Peyer's patch (tissue), 4 donors: ENCODE results near the gene NUCKS1. TPM values are rescaled to one million over a fixed set of nuclear protein-coding genes. Genes with fewer than 3 reads are reported as not detected.
A peak's percentile ranks its signal among the peaks of the same experiment; 100 is the strongest.

Experiments
- DNase-seq, 3 donors: peaks; one replicate each; pipeline ENCODE4 v3.0.0-alpha.2; 2017 to 2019
- H3K27ac ChIP-seq, 4 donors: fragments of 200-600 bp; sonication (generic); one replicate each; pipeline ENCODE4 v1.5.1; 2016 to 2019
- H3K27me3 ChIP-seq, 2 donors: fragments of 200-600 bp; sonication (generic); one replicate each; pipeline ENCODE4 v1.5.1; 2019
- H3K36me3 ChIP-seq, 3 donors: fragments of 200-600 bp; sonication (generic); one replicate each; pipeline ENCODE4 v1.5.1; 2016 to 2019
- H3K4me1 ChIP-seq, 4 donors: fragments of 200-600 bp; sonication (generic); one replicate each; pipeline ENCODE4 v1.5.1; 2016 to 2019
- H3K4me3 ChIP-seq, 4 donors: fragments of 200-600 bp; sonication (generic); 1 replicate in 3 of 4; 2 replicates in 1 of 4; pipeline ENCODE4 v1.5.1; 2016 to 2019; ENCODE audit warnings: mild to moderate bottlenecking in 1 of 4
- H3K9me3 ChIP-seq, 4 donors: fragments of 200-600 bp; sonication (generic); one replicate each; pipeline ENCODE4 v1.5.1; 2016 to 2019; ENCODE audit warnings: mild to moderate bottlenecking in 1 of 4
- CTCF ChIP-seq, 6 experiments: fragments of 450-650 bp in 4 of 6; fragments of 200-600 bp in 2 of 6; sonication (generic) in 1 of 6; IDR thresholded peaks; one replicate each; pipeline ENCODE4 v1.5.1; 2017 to 2019; ENCODE audit warnings: antibody characterized with exemption in 6 of 6, mild to moderate bottlenecking in 3 of 6, moderate library complexity in 1 of 6
- POLR2A ChIP-seq, 2 donors: fragments of 450-650 bp; IDR thresholded peaks; one replicate each; pipeline ENCODE4 v1.5.1; 2017; ENCODE audit warnings: antibody characterized with exemption in 2 of 2, mild to moderate bottlenecking in 2 of 2, moderate library complexity in 2 of 2
- total RNA-seq, 4 donors: library from RNA; depleted of rRNA; stranded (reverse); fragments of >200 nt; gene quantifications; one replicate each; pipeline ENCODE4 v1.1.0, GENCODE V29; 2016

NUCKS1 gene
- total RNA-seq, 4 donors from 2014 or later = 21.1 to 64.5 (median 41.5) TPM

DNA sequence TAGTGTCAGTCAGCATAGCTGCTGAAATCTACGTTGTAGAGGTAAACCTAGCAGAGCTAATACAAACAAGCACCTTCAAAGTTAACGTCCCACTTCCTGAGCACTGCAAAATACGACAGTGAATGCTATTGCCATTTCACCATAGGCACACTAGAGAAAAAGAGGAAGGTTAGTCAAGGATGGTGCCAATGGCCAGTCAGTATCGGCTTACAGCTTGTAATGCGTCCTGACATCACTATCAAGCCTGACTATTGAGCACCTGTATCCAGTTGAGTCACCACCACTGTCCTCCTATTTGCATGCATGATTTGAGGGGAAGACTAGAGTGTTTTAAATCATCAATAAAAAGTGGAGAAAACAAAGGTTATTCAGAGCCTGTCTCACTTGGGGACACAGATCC is 34.4 kb downstream of the NUCKS1 start:
- Histone ChIP-seq H3K27ac (no peak overlapping the region), H3K9me3 (no peaks in the 10 kb centered on the region), H3K36me3 (peaks cover 0 to 51% (median 0%) of the 10 kb centered on the region in 3 donors), H3K4me1 (no peaks in the 10 kb centered on the region), H3K27me3 (no peaks in the 10 kb centered on the region), H3K4me3 (no peak overlapping the region)
- TF ChIP-seq CTCF (IDR thresholded peaks at IDR 0.05) (no peak), POLR2A (IDR thresholded peaks at IDR 0.05) (no peak)
- no peak for DNase-seq

GRCh38 chr1:205714906-205715246 is 35.1 kb downstream of the NUCKS1 start:
- no peak for DNase-seq
- H3K36me3 ChIP-seq = peaks cover 0 to 44% (median 0%) of the 10 kb centered on the region in 3 donors
- no peak overlapping the region for H3K27ac ChIP-seq
- no peak for TF ChIP-seq POLR2A (IDR thresholded peaks at IDR 0.05)
- H3K4me1 ChIP-seq = no peaks in the 10 kb centered on the region
- no peaks in the 10 kb centered on the region for H3K9me3 ChIP-seq
- H3K4me3 ChIP-seq = no peak overlapping the region
- no peaks in the 10 kb centered on the region for H3K27me3 ChIP-seq

- TF ChIP-seq POLR2A (IDR thresholded peaks at IDR 0.05) (no peak), CTCF (IDR thresholded peaks at IDR 0.05) (no peak)
- no peak overlapping the region for H3K4me3 ChIP-seq
- H3K27me3 ChIP-seq = no peaks in the 10 kb centered on the region
- no peak for DNase-seq
- H3K27ac ChIP-seq = no peak overlapping the region
- H3K36me3 ChIP-seq = peaks cover 0 to 38% (median 0%) of the 10 kb centered on the region in 3 donors
- H3K4me1 ChIP-seq = no peaks in the 10 kb centered on the region
- H3K9me3 ChIP-seq = no peaks in the 10 kb centered on the region
Observed at GRCh38 chr1:205714190-205714905, 35.6 kb downstream of the NUCKS1 start.

DNA sequence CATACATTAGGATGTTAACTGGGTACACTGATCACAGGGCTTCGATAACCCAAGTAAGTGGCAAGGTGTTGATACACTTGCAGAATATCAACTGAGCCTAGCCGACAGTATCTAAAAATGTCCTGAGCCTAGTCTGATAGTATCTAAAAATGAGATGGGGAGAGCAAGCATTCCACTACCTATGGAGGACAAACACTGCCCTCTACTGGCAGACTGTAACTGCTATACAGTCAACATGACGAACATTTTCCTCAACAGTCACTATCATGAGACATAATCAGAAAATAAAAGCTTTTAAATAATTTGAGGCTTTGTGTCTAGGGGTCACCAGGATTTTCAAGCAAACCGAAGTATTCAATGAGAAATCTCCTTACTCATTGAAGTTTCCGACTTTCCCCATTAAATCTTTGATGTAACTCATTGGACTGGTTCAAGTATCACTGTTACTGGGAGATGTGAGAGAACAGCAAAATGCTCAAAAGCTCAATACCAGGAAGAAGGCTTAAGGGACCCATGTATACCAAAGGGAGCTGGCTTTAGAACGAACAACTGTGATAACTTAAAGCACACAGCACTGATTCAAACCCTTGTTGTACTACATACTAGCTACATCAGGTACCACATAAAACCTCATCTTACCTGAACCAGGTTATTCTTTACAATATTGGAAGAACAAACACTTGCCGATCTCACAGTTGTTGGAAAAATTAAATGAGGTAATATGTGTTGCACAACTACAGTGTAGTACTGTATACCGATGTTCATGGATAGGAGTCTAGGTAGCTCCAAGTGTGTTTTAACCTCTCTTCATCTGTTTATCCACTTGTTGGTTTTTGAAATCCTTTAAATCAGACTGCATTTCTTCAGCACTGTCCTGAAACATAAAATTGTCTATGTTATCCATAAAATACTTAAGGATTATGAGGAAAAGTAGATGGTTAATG is 38.6 kb downstream of the NUCKS1 start:
- no peaks in the 10 kb centered on the region for H3K27me3 ChIP-seq
- no peak overlapping the region for H3K4me3 ChIP-seq
- no peaks in the 10 kb centered on the region for H3K4me1 ChIP-seq
- no peak for TF ChIP-seq POLR2A (IDR thresholded peaks at IDR 0.05)
- TF ChIP-seq CTCF (IDR thresholded peaks at IDR 0.05) = peak; percentile 77 to 96 (median 90)
- peaks cover 0 to 10% (median 0%) of the 10 kb centered on the region in 3 donors for H3K36me3 ChIP-seq
- no peaks in the 10 kb centered on the region for H3K9me3 ChIP-seq
- H3K27ac ChIP-seq = no peak overlapping the region
- peak in 2 of 3 donors; percentile 81 to 87 for DNase-seq

GRCh38 chr1:205710201-205711062 is 39.5 kb downstream of the NUCKS1 start:
- Histone ChIP-seq H3K4me1 (no peaks in the 10 kb centered on the region), H3K4me3 (no peak overlapping the region), H3K27me3 (no peaks in the 10 kb centered on the region), H3K27ac (no peak overlapping the region), H3K9me3 (no peaks in the 10 kb centered on the region), H3K36me3 (peaks cover 0 to 6% (median 0%) of the 10 kb centered on the region in 3 donors)
- DNase-seq = no peak
- TF ChIP-seq CTCF (IDR thresholded peaks at IDR 0.05) = no peak
- no peak for TF ChIP-seq POLR2A (IDR thresholded peaks at IDR 0.05)
